HepG2 (cell line): ENCODE results near the gene ATG4B. TPM values are rescaled to one million over a fixed set of nuclear protein-coding genes. Genes with fewer than 3 reads are reported as not detected.

Source experiments
- BCLAF1 ChIP-seq: fragments of 450-650 bp; IDR thresholded peaks from 2 replicates; pipeline ENCODE4 v1.6.1; 2017; ENCODE audit warnings: mild to moderate bottlenecking
- FOSL2 ChIP-seq: sonication (generic); formaldehyde crosslinking; IDR thresholded peaks from 2 replicates; pipeline ENCODE4 v1.4.0; 2020; ENCODE audit warnings: missing genetic modification reagents
- HMG20A ChIP-seq: IDR thresholded peaks from 2 replicates; pipeline ENCODE4 v1.6.1; 2016; ENCODE audit warnings: borderline replicate concordance
- HNRNPLL ChIP-seq: fragments of 200-400 bp; formaldehyde crosslinking; IDR thresholded peaks from 2 replicates; pipeline ENCODE4 v1.6.1; 2017; ENCODE audit warnings: mild to moderate bottlenecking, low read depth, low read length; ENCODE audit not compliant: poor library complexity, severe bottlenecking
- KDM6A ChIP-seq: IDR thresholded peaks from 2 replicates; pipeline ENCODE4 v1.6.1; 2016; ENCODE audit warnings: low read depth
- KMT2A ChIP-seq: sonication (generic); formaldehyde crosslinking; IDR thresholded peaks from 2 replicates; pipeline ENCODE4 v1.4.0; 2020; ENCODE audit warnings: missing genetic modification reagents
- LCORL ChIP-seq, 2 experiments: fragments of 450-650 bp in 1 of 2; sonication (generic) in 1 of 2; formaldehyde crosslinking in 1 of 2; IDR thresholded peaks; 2 replicates each; pipeline versions ENCODE4 v1.5.0 to v1.6.1; 2017 to 2020; ENCODE audit warnings: antibody characterized with exemption in 1 of 2, missing genetic modification reagents in 1 of 2
- MAF1 ChIP-seq: sonication (generic); formaldehyde crosslinking; IDR thresholded peaks from 2 replicates; pipeline ENCODE4 v1.5.0; 2020; ENCODE audit warnings: missing genetic modification reagents, borderline replicate concordance
- MAFF ChIP-seq: IDR thresholded peaks from 2 replicates; pipeline ENCODE4 v1.6.1; 2011; ENCODE audit warnings: low read depth, low read length, improper control_type of control experiment
- PAX8 ChIP-seq: sonication (generic); formaldehyde crosslinking; IDR thresholded peaks from 2 replicates; pipeline ENCODE4 v1.8.0; 2022; ENCODE audit warnings: mild to moderate bottlenecking, missing genetic modification reagents, borderline replicate concordance
- PHF21A ChIP-seq: sonication (generic); formaldehyde crosslinking; IDR thresholded peaks from 2 replicates; pipeline ENCODE4 v1.5.0; 2020; ENCODE audit warnings: mild to moderate bottlenecking, missing genetic modification reagents
- POLR2AphosphoS2 ChIP-seq: IDR thresholded peaks from 2 replicates; pipeline ENCODE4 v1.6.1; 2011; ENCODE audit warnings: low read depth, low read length, improper control_type of control experiment
- RBM22 ChIP-seq: fragments of 200-400 bp; formaldehyde crosslinking; optimal IDR thresholded peaks from 2 replicates; pipeline ENCODE3; 2017; ENCODE audit warnings: mild to moderate bottlenecking, low read length, moderate library complexity
- ZBTB2 ChIP-seq: sonication (generic); formaldehyde crosslinking; IDR thresholded peaks from 2 replicates; pipeline ENCODE4 v1.8.0; 2022; ENCODE audit warnings: low read depth, missing genetic modification reagents
- ZBTB33 ChIP-seq: sonication (generic); formaldehyde crosslinking; IDR thresholded peaks from 2 replicates; pipeline ENCODE4 v1.4.0; 2020; ENCODE audit warnings: missing genetic modification reagents
- ZNF234 ChIP-seq: sonication (generic); formaldehyde crosslinking; conservative IDR thresholded peaks from 2 replicates; pipeline ENCODE4 v1.5.1; 2020; ENCODE audit warnings: mild to moderate bottlenecking, missing genetic modification reagents
- ZNF253 ChIP-seq: sonication (generic); formaldehyde crosslinking; IDR thresholded peaks from 2 replicates; pipeline ENCODE4 v1.8.0; 2022; ENCODE audit warnings: mild to moderate bottlenecking, missing genetic modification reagents, borderline replicate concordance
- ZNF256 ChIP-seq: sonication (generic); formaldehyde crosslinking; conservative IDR thresholded peaks from 2 replicates; pipeline ENCODE4 v1.4.0; 2020; ENCODE audit warnings: missing genetic modification reagents
- ZNF264 ChIP-seq: sonication (generic); formaldehyde crosslinking; IDR thresholded peaks from 2 replicates; pipeline ENCODE4 v1.4.0; 2020; ENCODE audit warnings: missing genetic modification reagents
- ZNF589 ChIP-seq: sonication (generic); formaldehyde crosslinking; conservative IDR thresholded peaks from 2 replicates; pipeline ENCODE4 v1.8.0; 2022; ENCODE audit warnings: mild to moderate bottlenecking, moderate library complexity, missing genetic modification reagents
- ZNF691 ChIP-seq: sonication (generic); formaldehyde crosslinking; IDR thresholded peaks from 2 replicates; pipeline ENCODE4 v1.4.0; 2020; ENCODE audit warnings: missing genetic modification reagents, low read depth, mild to moderate bottlenecking, borderline replicate concordance
- ZNF782 ChIP-seq: sonication (generic); formaldehyde crosslinking; IDR thresholded peaks from 2 replicates; pipeline ENCODE4 v1.4.0; 2020; ENCODE audit warnings: missing genetic modification reagents, mild to moderate bottlenecking, borderline replicate concordance
- ZSCAN31 ChIP-seq: sonication (generic); formaldehyde crosslinking; IDR thresholded peaks from 2 replicates; pipeline ENCODE4 v1.5.0; 2020; ENCODE audit warnings: low read depth, mild to moderate bottlenecking, missing genetic modification reagents
- polyA plus RNA-seq, 8 experiments: library from polyadenylated mRNA; depleted of rRNA in 3 of 8; stranded (reverse) in 7 of 8; unstranded in 1 of 8; fragments of >200 nt; fragmentation: Illumina TruSeq in 4 of 8; extraction: Trizol in 4 of 8; gene quantifications; 2 replicates each; pipeline versions ENCODE4 v1.2.1 to v1.2.3, GENCODE V29; 2011 to 2016; ENCODE audit warnings: low read depth in 4 of 8, missing spikeins in 1 of 8, mixed read lengths in 1 of 8; ENCODE audit not compliant: insufficient read depth in 1 of 8
- total RNA-seq, 5 experiments: library from RNA; depleted of rRNA; stranded (reverse); fragments of >200 nt; fragmentation: Illumina TruSeq; extraction: Trizol; gene quantifications; 2 replicates each; pipeline ENCODE4 v1.2.3, GENCODE V29; 2016; ENCODE audit warnings: low read depth in 1 of 5

Gene ATG4B
- total and polyA plus RNA-seq, 2 of the 13 experiments (the other 11 are each of a cell fraction or from before 2014, with no cell fraction given): 95.5 to 239 TPM

GRCh38 chr2:241636182-241637017, 1.1 kb upstream of the ATG4B start (continued):
- no peak for TF ChIP-seq PAX8
- no peak for TF ChIP-seq MAFF
- peak; percentile 78 for TF ChIP-seq PHF21A
- no peak for TF ChIP-seq LCORL (IDR thresholded peaks at IDR 0.05)
- peak; percentile 50; the same call in 1 of the 2 replicates for TF ChIP-seq LCORL (CRISPR knock-in tag; IDR thresholded peaks at IDR 0.05)
- TF ChIP-seq HMG20A: no peak
- no peak for TF ChIP-seq KDM6A (CRISPR knock-in tag)
- no peak for TF ChIP-seq RBM22
- no peak for TF ChIP-seq ZSCAN31 (CRISPR knock-in tag)
- peak; percentile 74 for TF ChIP-seq HNRNPLL
- no peak for TF ChIP-seq POLR2AphosphoS2
- TF ChIP-seq ZNF234: no peak; the same call in 1 of the 2 replicates
- no peak for TF ChIP-seq ZNF264 (CRISPR knock-in tag)
- no peak for TF ChIP-seq ZNF256
- TF ChIP-seq ZBTB33 (CRISPR knock-in tag): no peak
- peak; percentile 92 for TF ChIP-seq KMT2A (CRISPR knock-in tag)
- no peak for TF ChIP-seq FOSL2 (CRISPR knock-in tag)
- TF ChIP-seq ZNF253: no peak
- TF ChIP-seq BCLAF1: no peak
- peak; percentile 46; the same call in 1 of the 2 replicates for TF ChIP-seq ZNF782 (CRISPR knock-in tag)
- no peak for TF ChIP-seq ZBTB2
- TF ChIP-seq ZNF589: no peak
- no peak for TF ChIP-seq MAF1 (CRISPR knock-in tag)
- peak; percentile 72; the same call in 1 of the 2 replicates for TF ChIP-seq ZNF691 (CRISPR knock-in tag)
